Thoracic aorta (tissue), 2 donors: Measurements from ENCODE around the gene RNF11. TPM values are rescaled to one million over a fixed set of nuclear protein-coding genes. Genes with fewer than 3 reads are reported as not detected.

Source experiments
- ATAC-seq: fragments of 150-250 bp; one replicate; pipeline ENCODE4 v1.8.0; 2017; ENCODE audit warnings: low read depth; ENCODE audit not compliant: insufficient number of reproducible peaks, low FRiP score
- DNase-seq: peaks from one replicate; pipeline ENCODE4 v3.0.0-alpha.2; 2020; ENCODE audit warnings: low spot score
- H3K27ac ChIP-seq, 2 donors: fragments of 200-600 bp; sonication (generic); 1 replicate in 1 of 2; 2 replicates in 1 of 2; pipeline ENCODE4 v1.5.1; 2016; ENCODE audit warnings: mild to moderate bottlenecking in 2 of 2, moderate library complexity in 2 of 2
- H3K27me3 ChIP-seq: fragments of 200-600 bp; sonication (generic); replicated peaks from 2 replicates; pipeline ENCODE4 v1.6.0; 2016; ENCODE audit warnings: mild to moderate bottlenecking; ENCODE audit not compliant: insufficient read depth
- H3K36me3 ChIP-seq: fragments of 200-600 bp; sonication (generic); one replicate; pipeline ENCODE4 v1.5.1; 2016
- H3K4me1 ChIP-seq, 2 donors: fragments of 200-600 bp; sonication (generic); 1 replicate in 1 of 2; 2 replicates in 1 of 2; pipeline versions ENCODE4 v1.5.1 to v1.6.0; 2016; ENCODE audit warnings: low read depth in 2 of 2, mild to moderate bottlenecking in 1 of 2; ENCODE audit not compliant: control insufficient read depth in 1 of 2
- H3K4me3 ChIP-seq: fragments of 200-600 bp; sonication (generic); 2 replicates; pipeline ENCODE4 v1.5.1; 2016; ENCODE audit warnings: mild to moderate bottlenecking
- H3K9me3 ChIP-seq: fragments of 200-600 bp; sonication (generic); 2 replicates; pipeline ENCODE4 v1.5.1; 2016
- CTCF ChIP-seq: fragments of 200-600 bp; sonication (generic); IDR thresholded peaks from one replicate; pipeline ENCODE4 v1.5.1; 2019; ENCODE audit warnings: antibody characterized with exemption
- total RNA-seq, 2 donors: library from RNA; depleted of rRNA; stranded (reverse); fragments of >200 nt; gene quantifications; one replicate each; pipeline versions ENCODE4 v1.1.0 to v1.2.3, GENCODE V29; 2016

Gene RNF11
- total RNA-seq, 2 donors from 2014 or later = 102 to 112 TPM

- TF ChIP-seq CTCF = no peak
- H3K4me1 ChIP-seq = peaks cover 0 to 8% of the 10 kb centered on the region in 2 donors
- no peak for DNase-seq
Observed at GRCh38 chr1:51299185-51299885, 63.3 kb downstream of the RNF11 start.

GRCh38 chr1:51299981-51300670 lies 64.1 kb downstream of the RNF11 start:
- no peak for TF ChIP-seq CTCF
- DNase-seq (no peak), ATAC-seq (no peak)
- Histone ChIP-seq H3K4me3 (no peak overlapping the region), H3K27ac (no peak overlapping the region), H3K9me3 (no peaks in the 10 kb centered on the region), H3K4me1 (peaks cover 0 to 8% of the 10 kb centered on the region in 2 donors), H3K27me3 (no peaks in the 10 kb centered on the region), H3K36me3 (no peaks in the 10 kb centered on the region)

More at GRCh38 chr1:51299185-51299885, 63.3 kb downstream of the RNF11 start:
- Histone ChIP-seq H3K4me3 (no peak overlapping the region), H3K27me3 (no peaks in the 10 kb centered on the region), H3K27ac (no peak overlapping the region), H3K36me3 (no peaks in the 10 kb centered on the region), H3K9me3 (no peaks in the 10 kb centered on the region)
- no peak for ATAC-seq

GRCh38 chr1:51301152-51301843 lies 65.2 kb downstream of the RNF11 start:
- TF ChIP-seq CTCF = no peak
- H3K4me3 ChIP-seq = no peak overlapping the region
- no peaks in the 10 kb centered on the region for H3K36me3 ChIP-seq
- peaks cover 0 to 8% of the 10 kb centered on the region in 2 donors for H3K4me1 ChIP-seq
- no peaks in the 10 kb centered on the region for H3K27me3 ChIP-seq
- H3K9me3 ChIP-seq = no peaks in the 10 kb centered on the region
- H3K27ac ChIP-seq = no peak overlapping the region
- DNase-seq (no peak), ATAC-seq (no peak)

- H3K4me1 ChIP-seq = peaks cover 0 to 8% of the 10 kb centered on the region in 2 donors
- no peaks in the 10 kb centered on the region for H3K36me3 ChIP-seq
- DNase-seq = no peak
- no peaks in the 10 kb centered on the region for H3K9me3 ChIP-seq
- no peak for TF ChIP-seq CTCF
- no peak overlapping the region for H3K27ac ChIP-seq
- no peak for ATAC-seq
- H3K27me3 ChIP-seq = no peaks in the 10 kb centered on the region
- no peak overlapping the region for H3K4me3 ChIP-seq
Observed at GRCh38 chr1:51301844-51302162, 65.7 kb downstream of the RNF11 start.

GRCh38 chr1:51302270-51302669 lies 66.2 kb downstream of the RNF11 start:
- no peak overlapping the region for H3K4me3 ChIP-seq
- H3K27ac ChIP-seq = no peak overlapping the region
- DNase-seq = no peak
- no peaks in the 10 kb centered on the region for H3K9me3 ChIP-seq
- TF ChIP-seq CTCF = no peak
- peaks cover 0 to 8% of the 10 kb centered on the region in 2 donors for H3K4me1 ChIP-seq
- H3K27me3 ChIP-seq = no peaks in the 10 kb centered on the region
- no peaks in the 10 kb centered on the region for H3K36me3 ChIP-seq
- no peak for ATAC-seq
